Measurements from ENCODE around the gene HDDC2. TPM values are rescaled to one million over a fixed set of nuclear protein-coding genes. Genes with fewer than 3 reads are reported as not detected.
A peak's percentile ranks its signal among the peaks of the same experiment; 100 is the strongest.

HDDC2 gene
- total RNA-seq, 2 experiments from 2014 or later = 75.1 to 119 TPM

GRCh38 chr6:125302840-125303511 lies 1.2 kb upstream of the HDDC2 start:
- H3K36me3 ChIP-seq (ENCODE audit: insufficient read depth, low read length) = peaks cover 25% of the 10 kb centered on the region
- peaks cover 25% of the 10 kb centered on the region for H3K79me2 ChIP-seq (ENCODE audit: insufficient read depth, low read depth, low read length)
- peak overlapping the region; percentile 74 for H2AFZ ChIP-seq (ENCODE audit: low read length)
- no peak for DNase-seq (ENCODE audit: low spot score)
- H3K4me3 ChIP-seq (ENCODE audit: low read depth, low read length, poor library complexity, severe bottlenecking) = no peak overlapping the region
- TF ChIP-seq EZH2phosphoT487 (IDR thresholded peaks at IDR 0.05; ENCODE audit: borderline replicate concordance, low read depth, low read length) (no peak), CTCF (conservative IDR thresholded peaks at IDR 0.05; ENCODE audit: low read length) (no peak)
- no peaks in the 10 kb centered on the region; the same call in 1 of the 2 replicates for H3K9me2 ChIP-seq (ENCODE audit: insufficient read depth, low read length)
- intact Hi-C loops (cut with micrococcal nuclease; ENCODE audit: unreplicated experiment) = loop anchor here (10.0 kb wide), 1 partner anchor 1042 kb away; the partner anchor contains the start of gene CENPW
- H3K27ac ChIP-seq (ENCODE audit: low read depth, low read length, poor library complexity, severe bottlenecking) = no peak overlapping the region
- no peaks in the 10 kb centered on the region for H4K20me1 ChIP-seq (ENCODE audit: insufficient read depth, low read length)
- no peak overlapping the region for H3K4me2 ChIP-seq (ENCODE audit: low read length)
- H3K4me1 ChIP-seq (ENCODE audit: insufficient read depth, low read length, poor library complexity, severe bottlenecking) = peaks cover 29% of the 10 kb centered on the region
- POLR2A ChIA-PET = interaction anchor here (1.4 to 1.6 kb wide), 2 partner anchors 166 to 493 kb away, joined by 3 read pairs; no protein-coding TSS in a partner anchor
- BruUV-seq (replicated peaks) = no TSS peak
- H3K9me3 ChIP-seq (ENCODE audit: low read length) = no peaks in the 10 kb centered on the region
- CTCF ChIA-PET (ENCODE audit: unreplicated experiment) = no interaction called here

- peak overlapping the region; percentile 83 for H3K4me3 ChIP-seq (ENCODE audit: low read depth, low read length, poor library complexity, severe bottlenecking)
- peak overlapping the region; percentile 52 for H3K27ac ChIP-seq (ENCODE audit: low read depth, low read length, poor library complexity, severe bottlenecking)
- ChIA-PET CTCF (ENCODE audit: unreplicated experiment) (interaction anchor here (0.5 kb wide), 1 partner anchor 476 kb away, joined by 3 read pairs; no protein-coding TSS in a partner anchor), POLR2A (interaction anchor here (0.8 to 2.8 kb wide), 14 partner anchors 8 to 686 kb away, joined by 3 to 14 read pairs (median 4); partner anchors contain the start of gene TRMT11)
- no peak for DNase-seq (ENCODE audit: low spot score)
- H2AFZ ChIP-seq (ENCODE audit: low read length) = peak overlapping the region; percentile 74
- H3K79me2 ChIP-seq (ENCODE audit: insufficient read depth, low read depth, low read length) = peaks cover 25% of the 10 kb centered on the region
- H3K36me3 ChIP-seq (ENCODE audit: insufficient read depth, low read length) = peaks cover 45% of the 10 kb centered on the region
- H3K9me2 ChIP-seq (ENCODE audit: insufficient read depth, low read length) = no peaks in the 10 kb centered on the region; the same call in 1 of the 2 replicates
- peaks cover 29% of the 10 kb centered on the region for H3K4me1 ChIP-seq (ENCODE audit: insufficient read depth, low read length, poor library complexity, severe bottlenecking)
- H4K20me1 ChIP-seq (ENCODE audit: insufficient read depth, low read length) = no peaks in the 10 kb centered on the region
- TF ChIP-seq CTCF (conservative IDR thresholded peaks at IDR 0.05; ENCODE audit: low read length) (no peak), EZH2phosphoT487 (IDR thresholded peaks at IDR 0.05; ENCODE audit: borderline replicate concordance, low read depth, low read length) (no peak)
- no peaks in the 10 kb centered on the region for H3K9me3 ChIP-seq (ENCODE audit: low read length)
- intact Hi-C loops (cut with micrococcal nuclease; ENCODE audit: unreplicated experiment) = loop anchor here (2.0 to 10.0 kb wide), 3 partner anchors 46 to 1044 kb away; partner anchors contain the start of genes CENPW and HINT3
- TSS peak; percentile 44 for BruUV-seq (replicated peaks)
- H3K4me2 ChIP-seq (ENCODE audit: low read length) = peak overlapping the region; percentile 77
Observed at GRCh38 chr6:125300992-125301434, 754 bp downstream of the HDDC2 start.
